HT1080 (cell line): ENCODE results near the gene CACNA1C. TPM values are rescaled to one million over a fixed set of nuclear protein-coding genes. Genes with fewer than 3 reads are reported as not detected.

ENCODE experiments used
- DNase-seq: peaks from one replicate; pipeline ENCODE4 v3.0.0-alpha.2; 2015; ENCODE audit warnings: low read depth
- total RNA-seq: library from RNA; depleted of rRNA; stranded (reverse); fragments of >200 nt; shearing (Covaris generic); gene quantifications from 2 replicates; pipeline ENCODE4 v1.2.3, GENCODE V29; 2014

CACNA1C gene
- total RNA-seq, 1 experiment from 2014 or later, result not detected

DNA sequence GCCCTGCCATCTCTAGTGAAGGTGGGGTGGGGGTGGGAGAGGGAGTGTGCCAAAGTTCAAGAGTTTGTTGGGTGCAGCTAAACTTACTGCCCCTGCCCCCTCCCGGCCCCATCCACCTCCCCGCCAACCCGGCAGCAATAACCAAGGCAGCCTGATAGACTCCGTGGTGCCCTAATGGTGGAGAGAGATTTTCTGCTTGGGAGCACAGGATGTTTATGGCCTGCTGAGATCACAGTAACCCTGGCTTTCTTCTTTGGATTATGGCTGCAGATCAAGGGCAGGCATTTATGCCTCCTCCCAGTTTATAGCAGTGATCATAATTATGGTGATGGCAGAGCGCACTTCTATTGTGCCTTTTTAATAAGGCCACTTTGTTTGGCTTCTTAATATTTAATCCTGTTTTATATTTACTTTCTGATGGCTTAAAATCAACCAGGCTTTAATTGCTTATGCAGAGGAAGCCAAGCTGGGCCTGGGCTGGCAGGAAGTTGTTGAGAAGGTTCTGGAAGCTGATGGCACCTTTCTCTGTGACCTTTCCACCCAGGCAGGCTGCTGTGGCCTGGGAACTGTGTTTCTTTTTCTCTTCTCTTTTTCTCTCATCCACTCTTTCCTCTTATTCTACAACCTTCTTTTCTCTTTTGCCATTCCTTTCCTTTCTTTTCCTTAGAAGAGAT is 485.2 kb downstream of the CACNA1C start:
- DNase-seq, result no peak

DNA sequence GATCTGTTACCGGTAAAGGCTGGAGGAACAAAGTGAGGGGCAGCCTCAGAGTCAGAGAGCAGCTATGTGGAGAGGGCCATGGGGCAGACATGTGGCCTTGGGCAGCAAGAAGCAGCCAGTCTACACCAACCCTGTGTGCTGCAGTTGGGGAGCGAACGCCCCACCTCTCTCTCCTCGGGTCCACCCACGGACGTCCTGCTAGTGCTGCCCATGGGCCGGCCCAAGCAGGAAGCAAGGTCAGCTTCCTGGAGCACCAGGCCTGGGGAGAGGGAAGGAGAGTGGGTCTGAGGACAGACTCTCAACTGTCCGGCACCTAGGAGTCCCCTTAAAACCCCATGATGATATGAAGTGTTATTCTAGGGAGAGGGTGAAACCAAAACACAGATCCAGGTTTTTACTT is 487.2 kb downstream of the CACNA1C start:
- DNase-seq, result no peak

- DNase-seq, result peak; percentile 10
Measured at GRCh38 chr12:2540535-2540941, 487.8 kb downstream of the CACNA1C start.

DNA sequence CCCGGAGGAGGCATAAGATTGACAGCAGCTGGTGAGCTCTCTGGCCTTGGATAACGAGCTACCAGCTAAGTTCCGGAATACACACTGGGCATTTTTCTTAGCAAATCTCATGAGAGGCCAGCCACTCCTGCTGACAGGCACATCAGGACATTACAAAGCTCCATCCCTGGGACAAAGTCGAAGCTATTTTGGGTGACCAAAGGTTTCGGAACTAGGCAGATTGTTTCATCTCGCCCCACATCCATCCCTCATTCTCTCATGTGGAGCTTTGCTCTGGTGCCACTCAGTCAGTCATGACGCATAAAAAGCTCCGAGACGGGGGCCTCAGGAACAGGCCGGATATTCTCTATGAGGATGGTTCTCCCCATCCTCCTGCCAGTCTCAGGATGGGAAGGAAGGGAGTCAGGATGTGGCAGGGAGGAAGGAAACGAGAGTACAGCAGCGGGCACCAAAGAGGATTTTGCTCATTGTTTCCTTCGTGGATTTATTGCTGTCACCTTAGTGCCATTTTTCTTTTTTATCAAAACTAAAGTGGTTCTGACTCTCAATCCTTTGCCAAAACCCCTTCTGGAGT is 488.9 kb downstream of the CACNA1C start:
- DNase-seq, result peak; percentile 31

- DNase-seq, result no peak
Measured at GRCh38 chr12:2543801-2544200, 491.0 kb downstream of the CACNA1C start.

DNA sequence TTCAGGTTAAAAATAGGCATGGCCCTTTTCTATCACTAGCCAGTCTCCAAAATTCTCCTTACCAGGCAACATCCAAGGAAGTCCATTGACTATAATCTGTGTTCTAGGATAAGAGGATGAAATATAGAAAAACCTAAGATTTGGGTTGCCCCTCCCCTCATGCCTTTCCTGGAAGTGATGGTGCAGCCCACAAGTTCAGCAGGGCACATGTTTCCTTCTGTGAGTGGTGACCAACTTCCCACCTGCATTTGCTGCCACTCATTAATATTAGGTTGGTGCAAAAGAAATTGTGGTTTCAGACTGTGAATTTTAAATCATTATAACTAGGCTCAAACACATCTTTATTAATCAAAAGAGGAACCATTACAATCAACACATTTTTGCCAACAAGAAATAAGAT is 491.4 kb downstream of the CACNA1C start:
- DNase-seq, result no peak

GRCh38 chr12:2547273-2548044 is 494.7 kb downstream of the CACNA1C start:
- DNase-seq, result no peak

DNA sequence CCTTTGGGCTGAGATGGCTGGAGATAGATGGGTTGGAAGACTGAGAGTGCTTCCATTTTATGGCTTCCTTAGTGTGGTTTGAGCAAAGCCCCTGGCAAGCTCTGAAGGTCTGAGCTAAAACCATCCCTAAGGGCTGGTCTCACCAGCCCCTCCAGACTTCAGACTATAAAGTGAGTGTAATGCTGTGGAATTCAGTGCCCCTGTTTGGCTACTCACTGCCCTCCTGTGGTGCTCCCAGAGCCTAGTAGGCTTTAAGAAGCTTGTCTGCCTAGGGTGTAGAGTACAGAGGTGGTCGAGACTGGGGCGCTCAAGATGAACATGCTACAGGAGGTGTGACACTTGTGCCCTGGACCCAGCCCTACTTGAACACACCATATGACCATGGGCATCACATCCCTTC is 495.3 kb downstream of the CACNA1C start:
- no peak for DNase-seq

GRCh38 chr12:2550561-2551411 is 498.0 kb downstream of the CACNA1C start:
- DNase-seq, result no peak

GRCh38 chr12:2551412-2551900 is 498.7 kb downstream of the CACNA1C start:
- DNase-seq, result no peak

DNA sequence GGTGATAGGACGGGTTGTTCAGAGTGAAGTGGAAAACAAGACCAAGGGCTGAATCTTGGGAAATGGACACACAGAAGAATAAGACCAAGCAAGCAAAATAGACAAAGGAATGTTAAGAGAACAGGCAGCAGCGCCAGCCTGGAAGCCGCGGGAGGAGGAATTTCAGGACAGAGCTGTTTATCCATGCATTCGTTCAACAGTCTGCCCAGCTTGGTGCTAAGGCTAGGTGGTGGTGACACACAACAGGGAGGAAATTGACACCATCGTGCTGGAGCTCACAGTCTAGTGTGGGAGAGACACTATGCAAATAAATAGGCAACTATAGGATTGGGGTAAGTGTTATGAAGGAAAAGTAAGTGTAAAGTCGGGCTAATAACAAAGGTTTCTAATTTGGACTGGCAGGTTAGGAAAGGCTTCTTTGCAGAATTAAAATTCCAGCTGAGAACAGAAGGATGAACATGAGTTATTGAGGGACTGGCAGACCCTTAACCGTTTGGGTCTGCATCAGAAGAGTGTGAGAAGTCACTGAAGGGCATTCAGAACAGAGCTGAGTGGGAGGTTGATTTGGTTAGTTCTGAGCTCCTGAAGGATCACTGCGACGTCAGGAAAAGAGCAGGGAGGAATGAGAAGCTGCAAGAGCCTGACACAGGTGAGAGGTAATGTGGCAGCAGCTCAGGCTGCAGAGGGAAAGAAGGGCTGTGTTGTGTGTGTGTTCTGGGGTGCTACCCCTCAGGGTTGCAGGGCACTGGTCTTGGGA is 499.4 kb downstream of the CACNA1C start:
- DNase-seq, result no peak

- peak; percentile 50 for DNase-seq
Measured at GRCh38 chr12:2553388-2554126, 500.8 kb downstream of the CACNA1C start.

- DNase-seq, result no peak
Measured at GRCh38 chr12:2555487-2556082, 502.8 kb downstream of the CACNA1C start.

DNA sequence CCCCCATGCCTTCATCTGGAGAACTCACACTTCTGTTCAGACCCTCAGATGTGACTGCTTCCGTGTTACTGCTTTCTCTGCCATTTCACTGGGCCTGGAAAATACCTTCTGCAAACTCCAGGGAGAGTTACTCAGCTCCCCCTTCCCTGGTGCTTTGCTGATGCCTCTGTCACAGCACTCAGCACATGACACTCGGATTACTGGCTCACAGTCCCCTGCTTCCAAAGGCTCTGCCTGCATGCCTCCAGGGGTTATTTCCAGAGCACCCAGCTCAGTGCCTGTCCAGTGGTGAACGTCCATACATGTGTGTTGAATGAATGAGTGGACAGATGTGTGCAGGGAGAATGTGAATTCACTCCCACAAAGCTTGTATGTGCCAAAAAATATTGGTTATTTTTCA is 504.8 kb downstream of the CACNA1C start:
- no peak for DNase-seq

DNA sequence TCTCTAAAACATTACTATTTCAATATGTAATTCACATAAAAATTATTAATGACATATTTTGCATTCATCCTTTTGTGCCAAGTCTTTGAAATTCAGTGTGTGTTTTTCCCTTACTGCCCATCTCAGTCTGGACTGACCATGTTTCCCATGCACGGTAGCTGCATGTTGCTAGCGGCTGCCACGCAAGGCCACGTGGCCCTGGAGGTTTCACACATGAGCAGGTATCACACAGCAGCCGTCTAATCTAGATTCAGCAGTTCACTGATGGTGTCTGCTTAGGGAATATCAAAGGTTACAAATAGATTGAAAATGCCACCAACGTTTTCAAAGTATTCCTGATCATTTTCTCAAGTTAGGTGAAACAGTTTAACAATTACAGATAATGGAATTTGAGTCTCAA is 507.1 kb downstream of the CACNA1C start:
- no peak for DNase-seq

DNA sequence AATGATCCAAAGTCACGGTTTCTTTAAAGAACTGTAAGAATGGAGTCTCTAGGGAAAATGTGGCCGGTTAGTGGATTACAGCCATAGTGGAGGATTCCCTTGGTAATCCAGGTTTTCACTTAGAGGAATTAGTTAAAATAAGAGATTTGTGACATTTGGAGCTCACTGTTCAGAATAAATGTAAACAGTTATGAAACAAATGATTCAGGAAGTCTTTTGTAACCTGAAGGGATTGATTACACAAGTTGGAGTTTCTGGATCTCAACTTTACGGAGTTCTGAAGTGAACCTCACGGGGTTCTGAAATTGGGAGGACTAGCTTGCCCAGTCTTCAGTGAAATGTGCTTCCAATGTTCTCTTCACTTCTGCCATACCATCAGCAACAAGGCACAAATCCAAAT is 507.6 kb downstream of the CACNA1C start:
- DNase-seq, result no peak

GRCh38 chr12:2561367-2561766 is 508.6 kb downstream of the CACNA1C start:
- DNase-seq, result peak; percentile 13

- DNase-seq, result no peak
Measured at GRCh38 chr12:2562400-2562799, 509.6 kb downstream of the CACNA1C start.

DNA sequence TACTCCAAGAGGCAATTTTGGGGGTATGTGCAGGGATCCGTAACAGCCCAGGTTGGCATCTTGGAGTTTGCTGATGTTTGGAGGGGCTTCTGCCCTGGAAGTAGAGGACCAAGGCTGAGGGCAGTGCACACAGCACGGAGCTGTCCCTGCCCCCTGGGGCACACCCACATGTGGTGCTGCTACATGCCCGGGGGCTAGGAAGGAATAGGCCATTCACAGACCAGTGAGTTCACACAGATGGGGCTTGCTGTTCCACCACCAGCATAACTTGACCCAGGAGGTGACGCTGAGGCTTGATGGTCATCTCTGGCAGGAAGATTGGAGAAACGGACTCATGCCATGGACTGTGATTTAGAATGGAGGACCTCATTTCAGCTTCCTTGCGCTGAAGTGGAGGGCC is 510.9 kb downstream of the CACNA1C start:
- no peak for DNase-seq

GRCh38 chr12:2566161-2566560 is 513.4 kb downstream of the CACNA1C start:
- no peak for DNase-seq
